ENCODE data around the gene PDS5A.
"Not testable (repeated sequence)": the region's sequence is repeated elsewhere in the genome, so short reads cannot be mapped to it uniquely, and the experiment has no call there.

PDS5A gene

GRCh38 chr4:39899291-39899690 lies 78.4 kb downstream of the PDS5A start:
- DNase-seq = no peak

DNA sequence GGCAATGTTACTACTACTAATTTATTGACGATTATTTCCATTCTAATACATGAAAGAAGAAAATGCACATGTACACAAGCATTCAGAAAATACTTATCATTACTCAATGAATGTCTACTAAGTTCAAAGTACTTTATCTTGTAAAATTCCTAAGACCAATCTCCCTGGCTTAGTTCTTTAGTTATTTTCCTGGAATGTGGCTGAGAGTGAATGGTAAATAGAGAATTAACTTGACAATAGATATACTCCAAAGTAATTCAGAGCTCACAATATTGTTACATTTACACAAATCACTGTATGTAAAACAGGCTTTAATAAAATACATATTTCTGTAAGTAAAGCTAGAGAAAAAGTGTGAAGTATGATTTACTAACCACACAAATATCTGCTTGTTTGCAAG lies 79.7 kb downstream of the PDS5A start:
- no peak for DNase-seq

- DNase-seq = no peak
These were observed 84.0 kb downstream of the PDS5A start for GRCh38 chr4:39893693-39894072.

GRCh38 chr4:39892988-39893692 lies 84.6 kb downstream of the PDS5A start:
- no peak for DNase-seq

DNA sequence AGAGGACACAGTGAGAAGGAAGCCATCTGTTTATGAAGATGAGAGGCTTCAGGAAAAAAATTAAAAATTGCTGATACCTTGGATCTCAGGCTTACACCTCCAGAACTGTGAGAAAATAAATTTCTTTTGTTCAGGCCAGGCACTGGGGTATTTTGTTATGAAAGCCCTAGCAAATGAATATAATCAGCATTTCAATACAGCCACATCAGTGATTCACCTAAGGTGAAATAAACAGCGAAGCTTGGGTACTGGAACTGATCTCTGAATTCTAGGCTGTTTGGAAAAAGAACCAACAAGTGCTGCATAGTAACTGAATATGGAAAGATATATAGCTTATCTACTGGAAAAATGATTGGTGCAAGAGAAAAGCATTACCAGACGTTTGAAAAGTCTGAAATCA lies 88.5 kb downstream of the PDS5A start:
- no peak for DNase-seq

GRCh38 chr4:39888541-39888940 lies 89.2 kb downstream of the PDS5A start:
- no peak for DNase-seq

DNA sequence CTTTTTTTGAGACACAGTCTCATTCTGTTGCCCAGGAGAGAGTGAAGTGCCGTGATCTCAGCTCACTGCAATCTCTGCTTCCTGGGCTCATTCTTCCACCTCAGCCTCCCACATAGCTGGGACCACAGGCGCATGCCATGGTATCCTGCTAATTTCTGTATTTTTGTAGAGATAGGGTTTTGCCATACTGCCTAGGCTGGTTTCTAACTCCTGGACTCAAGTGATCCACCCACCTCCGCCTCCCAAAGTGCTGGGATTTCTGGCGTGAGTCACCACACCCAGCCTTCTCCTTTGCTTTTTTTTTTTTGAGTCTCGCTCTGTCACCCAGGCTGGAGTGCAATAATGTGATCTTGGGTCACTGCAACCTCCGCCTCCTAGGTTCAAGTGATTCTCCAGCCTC lies 94.1 kb downstream of the PDS5A start:
- DNase-seq = no peak

- DNase-seq = no peak
These were observed 95.9 kb downstream of the PDS5A start for GRCh38 chr4:39881789-39882188.

DNA sequence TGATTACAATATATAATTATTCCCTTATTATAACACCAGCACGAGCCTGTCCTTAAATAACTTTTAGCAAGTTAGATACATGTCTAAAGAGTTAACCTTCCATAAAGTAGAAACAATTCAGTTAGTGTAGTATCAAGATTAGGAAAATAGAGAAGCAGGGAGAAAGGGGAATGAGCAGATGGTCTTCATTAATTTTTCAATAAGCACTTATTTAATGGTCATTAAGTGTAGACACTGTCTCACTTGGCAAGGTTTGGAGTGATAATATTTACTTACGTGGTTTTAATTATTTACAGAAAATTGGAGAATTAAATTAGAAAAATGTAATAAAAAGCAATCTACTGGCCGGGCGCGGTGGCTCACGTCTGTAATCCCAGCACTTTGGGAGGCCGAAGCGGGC lies 99.7 kb downstream of the PDS5A start:
- no peak for DNase-seq

DNA sequence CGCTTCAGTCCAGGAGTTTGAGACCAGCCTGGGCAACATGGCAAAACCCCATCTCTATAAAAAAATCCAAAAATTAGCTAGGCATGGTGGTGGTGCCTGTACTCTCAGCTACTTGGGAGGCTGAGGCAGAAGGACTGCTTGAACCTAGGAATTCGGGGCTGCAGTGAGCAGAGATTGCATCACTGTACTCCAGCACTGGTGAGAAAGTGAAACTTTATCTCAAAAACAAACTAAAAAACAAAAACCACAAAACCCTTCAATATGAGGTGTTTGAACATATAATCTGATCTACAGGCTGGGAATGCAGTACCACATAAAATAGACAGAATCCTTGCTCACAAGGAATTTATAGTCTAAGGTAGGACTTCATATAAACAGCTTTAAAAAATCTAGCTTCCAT lies 103.9 kb downstream of the PDS5A start:
- DNase-seq = no peak

DNA sequence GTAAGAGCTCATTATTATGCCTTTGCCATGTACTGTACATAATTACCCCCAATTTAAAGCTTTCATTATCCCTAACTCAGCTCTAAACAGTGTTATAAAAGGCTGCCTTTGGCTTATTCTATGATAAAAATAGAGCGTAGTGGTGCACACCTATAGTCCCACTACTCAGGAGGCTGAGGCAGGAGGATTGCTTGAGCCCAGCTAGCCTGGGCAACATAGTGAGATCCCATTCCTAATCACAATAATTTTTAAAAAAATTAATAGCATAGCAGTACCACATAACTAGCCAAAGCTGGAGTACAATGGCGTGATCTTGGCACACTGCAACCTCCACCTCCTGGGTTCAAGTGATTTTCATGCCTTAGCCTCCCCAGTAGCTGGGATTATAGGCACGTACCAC lies 112.4 kb downstream of the PDS5A start:
- DNase-seq = no peak

GRCh38 chr4:39864391-39864790 lies 113.3 kb downstream of the PDS5A start:
- DNase-seq = no peak

- no peak for DNase-seq
These were observed 116.9 kb downstream of the PDS5A start for GRCh38 chr4:39860804-39861203.

- DNase-seq = no peak
These were observed 121.7 kb downstream of the PDS5A start for GRCh38 chr4:39855909-39856512.

GRCh38 chr4:39852636-39853035 lies 125.1 kb downstream of the PDS5A start:
- no peak for DNase-seq

GRCh38 chr4:39850727-39851126 lies 127.0 kb downstream of the PDS5A start:
- DNase-seq = no peak

DNA sequence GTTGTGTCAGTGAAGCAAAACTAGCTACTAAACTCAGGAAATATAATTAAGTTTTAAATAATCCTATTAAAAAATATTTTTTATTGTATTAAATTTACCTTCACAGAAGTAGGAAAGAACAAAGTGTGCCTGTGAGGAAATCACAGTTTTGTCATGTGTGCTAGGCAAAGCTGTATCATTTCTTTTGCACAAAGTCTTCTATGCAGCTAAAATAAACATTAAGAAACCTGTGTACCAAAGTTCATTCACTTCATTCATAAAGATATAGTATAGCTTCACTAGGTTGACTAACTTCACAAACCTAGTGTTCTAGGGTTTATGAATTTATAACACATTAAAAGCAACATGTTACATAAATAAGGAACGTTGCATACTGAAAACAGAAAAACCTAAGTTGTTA lies 131.0 kb downstream of the PDS5A start:
- no peak for DNase-seq

GRCh38 chr4:39846120-39846519 lies 131.6 kb downstream of the PDS5A start:
- no peak for DNase-seq

- no peak for DNase-seq
These were observed 135.8 kb downstream of the PDS5A start for GRCh38 chr4:39841894-39842293.

- DNase-seq = not testable (repeated sequence)
These were observed 137.2 kb downstream of the PDS5A start for GRCh38 chr4:39840516-39840915.

GRCh38 chr4:39840027-39840426 lies 137.7 kb downstream of the PDS5A start:
- DNase-seq = no peak

GRCh38 chr4:39838431-39838830 lies 139.3 kb downstream of the PDS5A start:
- DNase-seq = not testable (repeated sequence)

DNA sequence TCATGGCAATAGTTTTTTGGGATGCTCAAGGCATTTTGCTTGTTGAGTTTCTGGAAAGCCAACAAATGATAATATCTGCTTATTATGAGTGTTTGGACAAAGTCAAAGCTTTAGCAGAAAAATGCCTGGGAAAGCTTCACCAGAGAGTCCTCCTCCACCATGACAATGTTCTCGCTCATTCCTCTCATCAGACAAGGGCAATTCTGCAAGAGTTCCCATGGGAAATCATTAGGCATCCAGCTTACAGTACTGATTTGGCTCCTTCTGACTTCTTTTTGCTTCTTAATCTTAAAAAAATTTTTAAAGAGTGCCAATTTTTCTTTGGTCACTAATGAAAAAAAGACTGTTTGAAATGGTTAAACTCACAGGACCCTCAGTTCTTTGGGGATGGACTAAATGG lies 143.4 kb downstream of the PDS5A start:
- DNase-seq = no peak

DNA sequence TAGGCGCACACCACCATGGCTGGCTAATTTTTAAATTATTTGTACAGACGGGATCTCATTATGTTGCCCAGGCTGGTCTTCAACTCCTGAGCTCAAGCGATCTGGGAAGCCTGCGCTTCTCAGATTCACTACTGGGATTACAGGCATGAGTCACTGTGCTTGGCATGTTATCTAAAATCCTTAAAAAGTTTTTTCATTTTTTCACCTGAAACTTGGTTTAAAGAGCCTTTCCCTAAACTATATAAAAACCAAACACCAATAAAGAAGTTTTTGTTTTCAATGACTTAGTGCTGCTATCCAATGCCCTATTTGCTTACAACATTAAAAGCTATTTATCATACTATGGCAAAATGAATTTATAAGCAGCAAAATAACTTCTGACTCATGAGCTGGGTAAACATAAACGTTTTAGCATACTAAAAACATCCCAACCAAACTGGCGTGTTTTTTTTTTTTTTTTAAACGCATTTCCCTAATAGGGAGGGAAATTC lies 151.9 kb downstream of the PDS5A start:
- no peak for DNase-seq

- DNase-seq = no peak
These were observed 152.6 kb downstream of the PDS5A start for GRCh38 chr4:39825090-39825489.

Measured in NCI-H1417 treated with DMSO at 0.1 percent for 48 hours (cell line).